Measurements from ENCODE around the gene PPP1R16B. TPM values are rescaled to one million over a fixed set of nuclear protein-coding genes. Genes with fewer than 3 reads are reported as not detected.
"Not testable (repeated sequence)": the region's sequence is repeated elsewhere in the genome, so short reads cannot be mapped to it uniquely, and the experiment has no call there.

Gene PPP1R16B
- total RNA-seq, 1 donor from 2014 or later: 10.4 TPM

GRCh38 chr20:38935285-38935684 lies 129.8 kb downstream of the PPP1R16B start:
- DNase-seq (ENCODE audit: low spot score): no peak

DNA sequence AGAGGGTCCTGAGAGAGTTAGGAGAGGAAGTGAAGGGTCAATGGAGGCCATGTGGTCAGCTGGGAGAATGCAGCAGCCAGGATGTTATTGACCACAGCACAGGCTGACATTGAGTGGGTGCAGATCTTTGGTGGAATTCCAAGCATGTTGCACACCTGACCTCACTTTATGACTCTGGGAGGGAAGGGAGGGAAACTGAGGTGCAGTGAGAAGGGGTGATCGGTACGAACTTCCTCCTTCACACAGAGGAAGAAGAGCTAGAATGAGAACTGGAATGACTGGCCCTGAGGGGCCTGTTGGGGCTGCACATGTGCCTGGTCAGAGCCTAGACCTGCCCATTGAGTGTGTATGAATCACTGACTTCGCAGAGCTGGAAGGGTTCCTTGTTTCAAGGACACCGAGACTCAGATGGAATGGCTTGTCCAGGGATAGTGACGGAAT lies 130.5 kb downstream of the PPP1R16B start:
- no peak for DNase-seq (ENCODE audit: low spot score)

DNA sequence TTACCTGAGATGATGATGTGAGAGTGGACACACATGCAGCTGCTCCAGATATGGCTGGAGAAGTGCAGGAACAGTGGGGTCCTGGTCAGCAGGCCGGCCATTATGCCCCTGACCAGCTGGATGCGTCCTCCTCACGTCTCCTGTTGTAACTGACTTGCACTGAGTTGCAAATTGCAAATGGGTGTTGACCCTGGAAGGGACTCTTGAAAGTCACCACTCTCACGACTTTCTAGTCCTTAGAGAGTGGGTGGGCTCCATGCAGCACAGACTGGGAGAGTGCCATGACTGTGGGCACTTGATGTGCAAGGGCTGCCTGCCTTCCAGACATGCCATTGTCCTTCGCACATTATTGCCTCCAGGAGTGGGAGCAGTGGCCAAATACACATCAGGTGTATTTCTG lies 131.5 kb downstream of the PPP1R16B start:
- DNase-seq (ENCODE audit: low spot score): no peak

DNA sequence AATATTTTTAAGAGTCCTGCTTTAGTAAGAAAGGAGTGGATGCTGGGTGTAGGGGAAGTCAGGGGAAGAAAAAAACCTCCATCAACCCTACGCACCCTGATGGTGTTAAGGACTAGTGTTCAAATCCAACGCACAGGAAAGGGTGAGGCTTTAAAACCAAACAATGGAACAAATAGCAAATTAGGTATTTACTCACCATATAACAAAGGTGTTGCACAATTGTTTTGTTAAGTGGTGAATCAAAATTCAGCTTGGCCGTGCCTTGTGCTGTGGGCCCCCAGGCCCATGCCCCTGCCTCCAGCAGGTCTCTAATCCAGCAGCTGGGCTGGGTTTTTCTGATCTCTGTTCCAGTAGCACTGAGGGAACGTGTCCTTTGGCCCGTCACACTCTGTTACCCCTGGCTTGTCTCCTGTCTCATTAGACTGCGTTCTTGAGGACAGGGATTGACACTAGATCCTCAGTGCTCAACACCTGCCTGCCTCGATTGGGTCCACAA lies 132.5 kb downstream of the PPP1R16B start:
- DNase-seq (ENCODE audit: low spot score): no peak

GRCh38 chr20:38939686-38940085 lies 134.2 kb downstream of the PPP1R16B start:
- DNase-seq (ENCODE audit: low spot score): no peak

DNA sequence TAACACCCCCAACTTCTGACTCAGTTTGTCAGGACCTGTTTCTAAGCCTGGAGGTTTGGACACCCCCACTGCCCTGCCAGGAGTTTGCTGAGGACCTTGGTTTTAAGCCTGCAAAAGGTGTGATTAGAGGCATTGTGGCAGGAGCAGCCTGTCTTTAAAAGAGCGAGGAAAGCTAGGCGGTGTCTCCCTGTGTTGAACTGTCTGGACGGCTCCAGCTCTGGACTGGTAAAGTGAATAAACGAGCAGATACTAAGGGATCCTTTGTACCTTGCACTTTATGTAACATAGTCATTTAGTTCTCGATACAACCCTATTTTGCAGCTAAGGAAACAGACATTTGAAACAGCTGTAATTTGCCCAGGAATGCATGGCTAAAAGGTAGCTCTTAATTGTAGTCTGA lies 135.1 kb downstream of the PPP1R16B start:
- DNase-seq (ENCODE audit: low spot score): no peak

- no peak for DNase-seq (ENCODE audit: low spot score)
These were observed 136.4 kb downstream of the PPP1R16B start for GRCh38 chr20:38941726-38942389.

DNA sequence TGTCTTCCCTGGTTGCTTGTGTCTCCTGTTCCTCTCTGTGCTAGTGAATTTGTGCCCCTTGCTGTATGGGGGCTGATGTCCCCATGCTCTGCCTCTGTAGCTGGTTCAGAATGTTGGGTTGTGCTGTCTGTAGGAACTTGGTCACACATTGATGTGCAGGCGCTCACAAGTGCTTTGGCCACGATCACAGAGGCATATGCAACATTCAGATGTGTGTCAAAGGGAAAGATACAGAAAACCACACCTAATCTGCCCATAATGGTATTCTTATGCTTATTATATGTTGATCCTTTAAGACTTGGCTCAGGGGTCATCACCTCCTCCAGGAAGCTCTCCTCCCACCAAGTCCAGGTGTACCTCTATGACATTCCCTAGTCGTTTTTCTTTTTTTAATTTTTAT lies 139.5 kb downstream of the PPP1R16B start:
- DNase-seq (ENCODE audit: low spot score): no peak

- DNase-seq (ENCODE audit: low spot score): no peak
These were observed 141.3 kb downstream of the PPP1R16B start for GRCh38 chr20:38946836-38947235.

DNA sequence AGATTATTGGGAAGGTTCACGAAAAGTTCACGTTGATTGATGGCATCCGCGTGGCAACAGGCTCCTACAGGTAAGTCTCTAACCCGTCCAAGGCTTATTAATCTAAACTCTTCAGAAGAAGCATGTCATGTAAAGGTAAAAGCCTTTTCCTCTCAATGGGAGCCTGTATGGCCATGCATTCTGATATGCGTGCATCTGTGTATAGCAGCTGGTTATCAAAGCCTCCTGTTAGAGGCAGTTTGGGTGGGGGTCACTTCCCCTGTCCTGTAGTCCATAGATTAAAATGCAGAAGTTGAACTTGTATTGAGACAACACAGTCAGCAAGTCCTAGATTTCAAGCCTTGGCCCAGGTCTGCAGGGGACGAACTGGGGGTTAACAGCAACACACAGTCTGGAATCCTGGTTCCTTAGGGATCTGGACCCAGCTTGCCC lies 142.4 kb downstream of the PPP1R16B start:
- DNase-seq (ENCODE audit: low spot score): no peak

GRCh38 chr20:38950254-38950653 lies 144.8 kb downstream of the PPP1R16B start:
- DNase-seq (ENCODE audit: low spot score): no peak

GRCh38 chr20:38951611-38952010 lies 146.1 kb downstream of the PPP1R16B start:
- no peak for DNase-seq (ENCODE audit: low spot score)

- no peak for DNase-seq (ENCODE audit: low spot score)
These were observed 146.7 kb downstream of the PPP1R16B start for GRCh38 chr20:38952153-38952552.

- no peak for DNase-seq (ENCODE audit: low spot score)
These were observed 148.3 kb downstream of the PPP1R16B start for GRCh38 chr20:38953630-38954340.

- no peak for DNase-seq (ENCODE audit: low spot score)
These were observed 151.9 kb downstream of the PPP1R16B start for GRCh38 chr20:38957235-38957876.

DNA sequence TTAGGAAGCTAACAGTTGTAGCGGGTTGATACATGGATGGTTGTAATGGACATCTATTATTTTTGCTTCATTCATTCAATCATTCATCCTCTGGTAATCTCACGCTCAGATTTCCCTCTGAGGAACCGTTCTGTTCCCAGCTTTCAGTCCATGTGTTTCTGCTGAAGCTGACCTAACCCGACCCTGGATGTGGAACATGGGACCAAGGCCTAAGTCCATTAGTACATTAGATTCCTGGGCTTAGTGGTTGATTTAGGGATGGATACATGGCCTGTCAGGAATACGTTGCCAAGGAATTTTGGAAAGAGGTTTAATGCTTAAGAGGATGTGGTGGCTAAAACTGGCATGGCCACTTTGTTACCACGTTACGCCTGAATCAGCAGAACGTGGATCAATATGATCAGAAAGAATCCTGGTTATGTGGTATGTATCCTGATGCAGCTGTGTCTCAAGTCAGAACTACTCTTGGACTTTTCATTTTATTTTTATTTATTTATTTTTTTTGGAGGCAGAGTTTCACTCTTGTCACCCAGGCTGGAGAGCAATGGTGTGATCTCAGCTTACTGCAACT lies 152.5 kb downstream of the PPP1R16B start:
- no peak for DNase-seq (ENCODE audit: low spot score)

GRCh38 chr20:38960187-38960687 lies 154.7 kb downstream of the PPP1R16B start:
- not testable (repeated sequence) for DNase-seq (ENCODE audit: low spot score)

GRCh38 chr20:38961530-38962043 lies 156.1 kb downstream of the PPP1R16B start:
- no peak for DNase-seq (ENCODE audit: low spot score)

DNA sequence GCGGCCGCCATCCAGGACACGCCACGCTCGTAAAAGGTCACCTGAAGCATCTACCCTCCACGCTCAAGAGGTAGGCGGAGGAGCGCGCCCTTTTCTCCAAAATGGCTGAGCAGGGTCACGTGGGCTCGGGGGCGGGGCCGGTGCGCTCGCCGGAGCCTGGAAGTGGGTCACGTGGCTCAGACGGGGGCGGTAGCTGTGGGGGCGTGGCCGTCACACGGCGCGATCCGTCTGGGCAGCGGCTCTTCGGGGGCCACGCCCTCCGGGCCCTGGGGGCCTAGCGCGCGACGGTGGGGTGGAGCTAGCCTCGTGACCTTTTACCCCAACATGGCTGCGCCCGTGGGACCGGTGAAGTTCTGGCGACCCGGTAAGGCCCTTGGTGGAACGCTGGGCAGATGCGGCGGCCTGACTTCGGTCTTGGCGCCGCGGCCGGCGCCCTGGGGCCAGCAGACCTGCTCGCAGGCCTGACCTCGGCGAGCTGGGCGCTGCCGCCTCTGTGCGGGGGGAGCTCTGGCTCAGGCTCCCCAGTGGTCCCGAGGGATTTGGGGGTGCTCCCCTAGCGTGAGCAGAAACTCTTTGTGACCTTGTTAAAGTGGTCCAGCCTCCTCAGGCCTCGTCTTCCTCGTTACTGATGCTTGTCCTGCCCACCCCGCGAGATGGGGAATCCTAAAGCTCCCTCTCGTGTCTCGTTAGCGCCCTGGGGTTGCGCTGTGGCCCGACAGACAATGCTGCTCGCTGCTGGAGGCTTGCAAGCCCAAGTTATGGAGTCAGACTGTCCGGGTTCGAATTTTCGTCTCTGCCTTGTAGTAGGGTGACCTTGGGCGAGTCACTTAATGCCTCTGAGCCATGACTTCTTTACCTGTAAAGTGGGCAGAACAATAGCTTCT lies 156.8 kb downstream of the PPP1R16B start, which contains the start of gene DHX35:
Gene DHX35 (plus strand): TSS at position 301 of the 884 bp plus-strand sequence. CDS start 24 bp downstream, at position 325.
- peak; percentile 99 for DNase-seq (ENCODE audit: low spot score)

- no peak for DNase-seq (ENCODE audit: low spot score)
These were observed 157.5 kb downstream of the PPP1R16B start for GRCh38 chr20:38962928-38963401.

- no peak for DNase-seq (ENCODE audit: low spot score)
These were observed 158.2 kb downstream of the PPP1R16B start for GRCh38 chr20:38963745-38964144.

All from ureter (tissue), 1 donor.